Measurements from ENCODE around the gene PLPP4. TPM values are rescaled to one million over a fixed set of nuclear protein-coding genes. Genes with fewer than 3 reads are reported as not detected.
A peak's percentile ranks its signal among the peaks of the same experiment; 100 is the strongest.

PLPP4 gene
- total RNA-seq, 1 donor from 2014 or later, result not detected

DNA sequence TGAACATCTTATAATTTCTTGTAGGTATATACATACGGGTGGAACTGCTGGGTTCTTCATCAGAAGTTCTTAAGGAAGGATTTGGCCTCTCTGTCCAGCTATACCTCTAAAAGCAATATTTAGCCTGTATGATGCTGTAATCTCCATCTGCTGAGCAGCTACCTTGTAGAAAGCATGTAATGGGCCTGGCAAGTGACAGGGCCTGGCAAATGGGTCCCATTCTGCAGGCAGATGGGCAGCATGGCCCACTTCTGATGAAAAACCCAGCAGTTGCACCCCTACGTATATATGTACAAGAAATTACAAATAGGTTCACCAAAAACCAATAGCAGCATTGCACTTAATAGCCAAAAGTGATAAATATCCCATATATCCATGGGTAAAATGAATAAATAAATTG lies 9.0 kb downstream of the PLPP4 start:
- ATAC-seq, result no peak
- TF ChIP-seq, protein P1, sequence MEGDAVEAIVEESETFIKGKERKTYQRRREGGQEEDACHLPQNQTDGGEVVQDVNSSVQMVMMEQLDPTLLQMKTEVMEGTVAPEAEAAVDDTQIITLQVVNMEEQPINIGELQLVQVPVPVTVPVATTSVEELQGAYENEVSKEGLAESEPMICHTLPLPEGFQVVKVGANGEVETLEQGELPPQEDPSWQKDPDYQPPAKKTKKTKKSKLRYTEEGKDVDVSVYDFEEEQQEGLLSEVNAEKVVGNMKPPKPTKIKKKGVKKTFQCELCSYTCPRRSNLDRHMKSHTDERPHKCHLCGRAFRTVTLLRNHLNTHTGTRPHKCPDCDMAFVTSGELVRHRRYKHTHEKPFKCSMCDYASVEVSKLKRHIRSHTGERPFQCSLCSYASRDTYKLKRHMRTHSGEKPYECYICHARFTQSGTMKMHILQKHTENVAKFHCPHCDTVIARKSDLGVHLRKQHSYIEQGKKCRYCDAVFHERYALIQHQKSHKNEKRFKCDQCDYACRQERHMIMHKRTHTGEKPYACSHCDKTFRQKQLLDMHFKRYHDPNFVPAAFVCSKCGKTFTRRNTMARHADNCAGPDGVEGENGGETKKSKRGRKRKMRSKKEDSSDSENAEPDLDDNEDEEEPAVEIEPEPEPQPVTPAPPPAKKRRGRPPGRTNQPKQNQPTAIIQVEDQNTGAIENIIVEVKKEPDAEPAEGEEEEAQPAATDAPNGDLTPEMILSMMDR (IDR thresholded peaks at IDR 0.05), result no peak
- no peaks in the 10 kb centered on the region for H3K36me3 ChIP-seq

DNA sequence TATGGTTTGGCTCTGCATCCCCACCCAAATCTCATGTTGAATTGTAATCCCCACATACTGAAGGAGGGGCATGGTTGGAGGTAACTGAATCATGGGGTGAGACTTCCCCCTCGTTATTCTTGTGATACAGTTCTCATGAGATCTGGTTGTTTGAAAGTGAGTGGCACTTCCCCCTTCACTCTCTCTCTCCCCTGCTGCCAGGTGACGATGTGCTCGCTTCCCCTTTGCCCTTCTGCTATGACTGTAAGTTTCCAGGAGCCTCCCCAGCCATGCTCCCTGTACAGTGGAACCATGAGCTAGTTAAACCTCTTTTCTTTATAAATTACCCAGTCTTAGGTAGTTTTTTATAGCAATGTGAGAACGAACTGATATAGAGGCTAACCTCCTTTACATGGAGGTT lies 16.6 kb downstream of the PLPP4 start:
- no peaks in the 10 kb centered on the region for H3K27me3 ChIP-seq (ENCODE audit: low read depth)
- no peak overlapping the region for H3K4me3 ChIP-seq

More for the DNA sequence above, 9.0 kb downstream of the PLPP4 start:
- intact Hi-C loops (cut with DNase I), result no loop called here
- Histone ChIP-seq H3K27me3 (ENCODE audit: low read depth) (peaks cover 12% of the 10 kb centered on the region), H3K4me1 (no peaks in the 10 kb centered on the region), H3K4me3 (no peak overlapping the region), H3K9me3 (no peaks in the 10 kb centered on the region), H3K27ac (no peak overlapping the region)
- no peak for DNase-seq

DNA sequence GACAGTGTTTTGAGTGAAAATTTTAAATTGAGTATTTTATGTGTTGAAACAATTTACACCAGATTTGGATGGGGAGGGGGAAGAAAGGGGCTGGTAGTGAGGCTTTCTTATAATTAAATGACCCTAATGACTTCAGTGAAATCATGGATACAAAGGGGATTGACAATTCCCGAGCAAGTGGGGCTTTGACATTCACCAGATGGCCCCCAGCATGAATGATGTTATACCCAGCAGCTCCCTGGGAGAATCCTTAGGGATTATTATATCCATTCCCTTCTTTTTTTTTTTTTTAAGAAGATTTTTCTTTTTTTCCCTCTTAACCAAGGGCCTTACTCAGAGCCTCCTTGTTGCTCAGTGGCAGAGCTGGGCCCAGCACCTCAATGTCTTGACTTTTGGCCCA lies 17.9 kb downstream of the PLPP4 start:
- intact Hi-C loops (cut with DNase I), result no loop called here
- TF ChIP-seq, protein P1 (IDR thresholded peaks at IDR 0.05), result no peak
- no peak for ATAC-seq
- Histone ChIP-seq H3K36me3 (no peaks in the 10 kb centered on the region), H3K27ac (no peak overlapping the region), H3K27me3 (ENCODE audit: low read depth) (no peaks in the 10 kb centered on the region), H3K4me3 (no peak overlapping the region), H3K9me3 (peaks cover 6% of the 10 kb centered on the region), H3K4me1 (no peaks in the 10 kb centered on the region)
- no peak for DNase-seq

More for the DNA sequence above, 16.6 kb downstream of the PLPP4 start:
- ATAC-seq, result no peak
- no peaks in the 10 kb centered on the region for H3K36me3 ChIP-seq
- H3K4me1 ChIP-seq, result no peaks in the 10 kb centered on the region
- TF ChIP-seq, protein P1 (IDR thresholded peaks at IDR 0.05), result no peak
- intact Hi-C loops (cut with DNase I), result no loop called here
- peaks cover 6% of the 10 kb centered on the region for H3K9me3 ChIP-seq
- no peak for DNase-seq
- no peak overlapping the region for H3K27ac ChIP-seq

DNA sequence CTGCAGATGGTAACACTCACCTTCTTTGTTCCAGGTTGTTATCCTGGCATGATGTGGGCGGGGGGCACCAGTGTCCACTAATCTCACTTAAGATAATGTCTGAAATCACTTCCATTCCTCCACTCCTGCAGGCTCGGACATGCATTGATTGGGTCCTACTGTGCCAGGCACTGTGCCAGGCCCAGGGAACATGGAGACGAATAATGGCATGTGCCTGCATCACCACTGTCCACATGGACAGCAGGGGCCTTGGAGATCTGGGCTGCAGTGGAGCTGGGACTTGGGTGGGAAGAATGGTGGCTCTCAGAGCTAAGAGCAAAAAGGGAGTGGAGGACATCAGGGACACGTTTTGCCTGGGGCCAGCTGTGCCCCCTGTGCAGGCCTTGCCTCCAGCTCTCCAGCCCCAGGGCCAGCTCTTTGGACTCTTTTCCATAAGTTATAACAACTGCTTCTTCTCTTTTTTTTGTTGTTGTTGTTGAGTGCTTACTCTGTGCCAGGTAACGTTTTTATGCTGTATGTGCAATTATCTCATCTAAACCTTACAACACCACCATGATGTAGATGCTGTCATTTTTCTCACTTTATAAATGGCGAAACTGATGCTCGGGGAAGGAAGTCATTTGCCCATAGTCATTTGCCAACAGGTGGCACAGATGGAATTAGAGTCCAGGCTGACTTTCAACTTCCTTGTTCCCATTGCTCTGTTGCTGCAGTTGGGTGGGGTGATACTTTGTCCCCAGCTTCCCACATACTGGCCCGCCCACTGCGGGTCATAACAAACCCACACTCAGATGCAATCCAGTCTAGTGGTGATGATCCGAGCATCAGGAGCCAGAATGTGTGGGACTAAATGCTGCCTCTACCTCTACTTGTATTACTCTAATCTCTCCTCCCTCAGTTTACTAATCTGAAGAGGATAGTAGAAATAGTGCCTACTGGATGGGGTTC lies 19.1 kb downstream of the PLPP4 start:
- DNase-seq, result peak; percentile 50
- H3K27ac ChIP-seq, result no peak overlapping the region
- no peak overlapping the region for H3K4me3 ChIP-seq
- H3K36me3 ChIP-seq, result no peaks in the 10 kb centered on the region
- peaks cover 6% of the 10 kb centered on the region for H3K9me3 ChIP-seq
- no peaks in the 10 kb centered on the region for H3K27me3 ChIP-seq (ENCODE audit: low read depth)
- TF ChIP-seq, protein P1 (IDR thresholded peaks at IDR 0.05), result no peak
- ATAC-seq, result peak in 1 of 2 donors; percentile 56
- H3K4me1 ChIP-seq, result no peaks in the 10 kb centered on the region
- intact Hi-C loops (cut with DNase I), result no loop called here

DNA sequence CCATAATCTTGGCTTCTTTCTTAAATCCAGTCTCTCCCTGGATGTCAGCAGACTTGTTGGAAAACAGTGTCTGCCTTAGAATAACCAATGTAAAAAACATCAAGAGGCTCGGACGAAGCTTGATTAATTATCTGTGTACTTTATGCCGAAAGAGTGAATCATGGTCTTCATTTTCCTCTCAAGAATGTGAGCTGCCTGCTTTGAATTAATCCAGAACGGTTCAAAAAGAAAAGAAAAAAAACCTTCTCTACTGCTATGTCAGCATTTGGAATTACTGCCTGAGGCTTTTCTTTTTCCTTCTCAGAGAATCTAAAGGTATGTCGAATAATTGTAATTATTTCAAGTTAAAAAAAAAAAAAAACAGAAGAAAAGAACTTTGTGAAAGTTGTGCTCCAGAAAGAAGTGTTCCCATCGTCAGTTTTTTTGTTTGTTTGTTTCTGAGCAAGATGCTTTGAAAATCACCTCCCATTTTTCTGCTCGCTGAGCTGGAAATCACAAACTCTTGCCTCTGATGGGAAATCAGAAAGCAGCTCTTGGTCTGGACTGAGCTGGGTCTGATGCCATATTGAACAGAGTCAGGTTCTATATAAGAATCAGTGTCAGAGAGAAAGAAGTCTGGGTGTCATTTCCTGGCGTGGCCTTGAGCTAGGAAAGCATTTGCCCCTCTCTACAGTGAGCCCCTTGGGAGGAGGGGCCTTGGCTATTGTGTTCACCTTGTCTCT lies 20.2 kb downstream of the PLPP4 start:
- no peak overlapping the region for H3K4me3 ChIP-seq

More for the DNA sequence above, 20.2 kb downstream of the PLPP4 start:
- TF ChIP-seq, protein P1 (IDR thresholded peaks at IDR 0.05), result no peak
- H3K4me1 ChIP-seq, result no peaks in the 10 kb centered on the region
- H3K36me3 ChIP-seq, result no peaks in the 10 kb centered on the region
- intact Hi-C loops (cut with DNase I), result no loop called here
- H3K9me3 ChIP-seq, result no peaks in the 10 kb centered on the region
- ATAC-seq (no peak), DNase-seq (no peak)
- H3K27ac ChIP-seq, result no peak overlapping the region
- H3K27me3 ChIP-seq (ENCODE audit: low read depth), result no peaks in the 10 kb centered on the region
